NCI-H1694 treated with DMSO at 0.1 percent for 48 hours (cell line): ENCODE measurements around the gene TTLL5.

Experiments
- DNase-seq: peaks from one replicate; lab custom pipeline; 2025; lab: John Stamatoyannopoulos, UW

TTLL5 gene

DNA sequence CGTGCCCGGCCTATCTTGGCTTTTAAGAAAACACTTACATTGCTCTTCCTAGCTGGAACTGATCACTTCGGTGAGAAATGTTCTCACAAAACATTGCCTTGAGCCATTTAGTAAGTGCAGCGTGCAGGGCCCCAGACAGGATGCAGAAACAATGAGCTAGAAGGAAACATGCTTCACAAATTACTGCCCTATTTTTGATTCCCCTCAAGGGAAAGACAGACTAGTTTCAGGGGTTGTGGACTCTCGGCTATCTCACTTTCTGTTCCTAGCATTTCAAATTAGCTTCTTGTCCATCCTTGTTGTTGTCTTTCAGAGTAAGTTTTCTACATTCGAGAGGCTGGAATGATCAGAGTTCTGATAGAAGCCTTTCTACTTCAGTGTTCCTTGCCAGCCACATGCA is 299.2 kb downstream of the TTLL5 start:
- no peak for DNase-seq

DNA sequence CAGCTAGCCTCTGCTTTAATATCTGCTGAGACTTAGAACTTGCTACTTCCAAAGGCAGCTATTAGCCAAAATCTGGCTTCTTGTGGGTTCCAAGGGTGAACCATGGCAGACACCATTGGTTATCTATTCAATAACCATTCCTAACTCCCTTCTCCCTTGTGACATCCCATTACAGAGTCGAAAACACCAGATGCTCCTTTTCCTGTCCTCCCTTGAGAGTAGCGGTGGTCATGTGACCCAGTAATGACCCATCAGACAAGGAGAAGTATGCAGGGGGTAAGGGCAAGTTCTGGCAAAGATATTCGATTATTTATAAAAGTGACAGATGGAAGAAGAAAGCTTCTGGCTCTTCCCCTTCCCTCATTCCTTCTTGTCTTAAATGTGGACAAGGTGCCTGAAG is 300.6 kb downstream of the TTLL5 start:
- peak; percentile 69 for DNase-seq

DNA sequence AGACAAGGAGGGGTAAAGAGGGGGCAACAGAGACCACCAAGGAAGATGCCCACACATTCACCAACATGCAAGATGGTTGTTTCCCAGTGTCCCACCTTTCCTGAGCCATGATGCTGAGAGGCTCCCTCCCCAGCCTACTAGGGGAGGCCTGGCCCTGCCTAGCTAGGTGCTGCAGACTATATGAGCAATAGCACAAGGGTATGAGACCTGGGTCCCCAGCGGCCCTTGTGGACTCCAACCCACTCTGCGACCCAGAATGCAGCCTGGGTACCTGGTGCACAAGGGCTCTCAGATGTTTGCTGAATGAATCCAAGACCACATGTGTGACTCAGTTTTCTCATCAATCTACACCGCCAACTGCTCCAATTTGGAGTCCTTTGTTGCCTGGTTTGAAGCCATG is 306.8 kb downstream of the TTLL5 start:
- no peak for DNase-seq

DNA sequence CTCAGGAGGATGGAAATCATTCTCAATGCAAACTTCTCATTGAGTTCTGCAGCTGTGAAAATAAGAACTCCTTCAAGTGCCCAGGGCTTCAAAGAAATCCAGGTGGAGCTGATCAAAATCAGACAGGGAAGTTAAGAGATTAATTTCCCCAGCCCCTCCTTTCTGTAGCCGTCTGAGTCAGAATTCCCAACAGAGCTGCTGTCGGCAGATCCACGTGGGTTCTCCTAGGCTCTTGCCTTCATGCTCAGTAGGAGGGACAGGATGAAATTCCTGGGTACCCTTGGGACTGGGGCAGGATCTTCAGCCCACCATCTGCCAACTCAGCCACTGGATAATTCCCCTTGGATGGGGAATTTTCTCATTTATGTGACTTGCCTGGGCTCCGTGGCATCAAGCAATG is 307.4 kb downstream of the TTLL5 start:
- DNase-seq = peak; percentile 60

DNA sequence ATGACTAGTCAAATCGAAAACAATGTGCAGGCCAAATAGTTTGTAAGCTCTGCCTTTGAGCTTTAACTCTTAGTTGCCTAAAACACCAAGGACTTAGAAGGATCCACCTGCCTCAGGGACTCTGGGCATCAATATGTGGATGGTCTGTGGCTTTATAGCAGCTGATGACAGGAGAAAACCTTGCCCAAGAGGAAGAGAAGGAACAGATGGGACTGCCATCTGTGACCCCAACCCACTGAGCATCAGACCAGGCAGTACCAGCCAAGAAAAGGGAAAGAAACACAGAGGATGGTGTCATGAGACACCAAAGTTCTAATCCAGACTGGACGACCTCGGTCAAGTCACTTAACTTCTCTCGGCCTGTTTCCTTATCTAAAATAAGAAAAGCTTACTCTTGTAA is 308.1 kb downstream of the TTLL5 start:
- peak; percentile 80 for DNase-seq

DNA sequence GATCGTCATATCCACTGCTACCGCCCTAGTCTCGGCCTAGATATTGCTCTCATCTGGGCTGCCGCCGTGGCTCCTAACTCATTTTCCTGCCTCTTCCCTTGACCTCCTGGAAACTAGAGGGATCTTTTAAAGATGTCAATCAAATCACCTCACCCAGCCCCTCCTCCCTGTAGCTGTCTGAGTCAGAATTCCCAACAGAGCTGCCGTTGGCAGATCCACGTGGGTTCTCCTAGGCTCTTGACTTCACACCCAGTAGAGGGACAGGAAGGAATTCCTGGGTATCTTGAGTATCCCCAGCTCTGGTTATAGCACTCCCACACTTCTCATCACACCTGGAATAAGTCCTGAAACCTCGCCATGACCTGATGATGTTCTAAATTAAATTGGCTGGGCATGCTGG is 308.8 kb downstream of the TTLL5 start:
- peak; percentile 56 for DNase-seq

DNA sequence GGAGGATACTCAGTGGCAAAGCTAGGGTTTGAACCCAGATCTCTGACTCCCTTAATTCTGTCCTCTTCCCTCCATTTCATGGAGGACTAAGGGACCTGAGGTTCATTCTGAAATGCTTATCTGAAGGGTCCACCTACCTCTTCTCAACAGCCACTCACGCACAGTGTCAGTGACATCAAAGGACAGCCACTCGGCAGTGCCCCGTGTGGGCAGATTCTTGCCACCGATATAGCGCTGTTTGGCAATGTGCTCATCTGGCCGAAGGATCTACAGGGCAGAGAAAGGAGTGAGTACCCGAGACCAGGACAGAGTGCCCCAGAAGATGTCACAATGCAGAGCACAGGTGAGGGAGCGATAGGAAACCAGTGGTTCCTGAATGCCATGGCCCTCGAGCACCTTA is 309.9 kb downstream of the TTLL5 start:
- DNase-seq = no peak

DNA sequence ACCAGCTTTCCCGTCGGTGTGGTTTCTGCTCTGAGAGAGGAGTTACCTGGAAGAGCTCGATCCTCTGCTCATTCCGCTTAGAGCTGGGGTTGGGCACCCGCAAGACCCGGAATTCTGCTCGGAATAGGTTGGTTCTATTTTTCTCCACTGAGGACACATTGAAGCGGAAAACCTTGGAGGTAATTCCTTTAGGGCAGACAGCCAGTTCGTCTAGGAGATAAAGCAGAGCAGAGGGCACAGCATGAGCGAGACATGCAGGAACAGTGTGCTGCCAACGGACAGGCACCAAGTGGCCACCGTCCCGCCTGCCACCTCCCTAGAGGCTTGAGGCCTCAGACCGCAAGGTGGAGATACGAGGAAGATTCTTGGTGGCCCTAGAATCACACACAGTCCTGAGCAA is 310.5 kb downstream of the TTLL5 start:
- DNase-seq = no peak

DNA sequence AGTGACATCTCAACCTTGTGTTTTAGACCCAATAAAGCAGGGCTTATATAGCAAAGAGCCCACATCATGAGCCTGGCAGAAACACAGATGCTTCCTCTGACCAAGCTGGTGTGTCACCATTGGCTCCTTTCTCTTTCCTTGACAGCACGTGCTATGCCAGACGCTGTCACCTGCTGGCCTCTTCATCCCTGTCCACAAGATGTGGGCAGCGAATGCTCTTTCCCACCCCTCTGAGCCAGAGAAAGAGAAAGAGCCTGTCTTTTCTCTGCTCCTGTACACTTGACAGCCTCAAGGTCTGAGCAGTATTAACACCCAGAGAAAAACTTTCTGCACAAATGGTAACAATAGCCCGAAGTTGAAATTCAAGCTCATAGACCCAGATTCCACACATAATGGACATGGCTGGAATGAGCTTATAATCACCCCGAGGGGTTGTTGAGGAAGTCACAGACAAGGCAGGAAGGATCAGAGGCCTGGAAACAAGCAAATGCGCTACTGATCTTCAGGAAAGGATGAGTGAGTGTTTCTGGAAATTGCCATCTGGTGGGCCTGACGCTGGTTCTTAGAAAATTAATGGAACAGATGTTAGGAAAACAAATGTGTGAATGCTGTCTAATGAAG is 311.9 kb downstream of the TTLL5 start:
- peak; percentile 96 for DNase-seq

DNA sequence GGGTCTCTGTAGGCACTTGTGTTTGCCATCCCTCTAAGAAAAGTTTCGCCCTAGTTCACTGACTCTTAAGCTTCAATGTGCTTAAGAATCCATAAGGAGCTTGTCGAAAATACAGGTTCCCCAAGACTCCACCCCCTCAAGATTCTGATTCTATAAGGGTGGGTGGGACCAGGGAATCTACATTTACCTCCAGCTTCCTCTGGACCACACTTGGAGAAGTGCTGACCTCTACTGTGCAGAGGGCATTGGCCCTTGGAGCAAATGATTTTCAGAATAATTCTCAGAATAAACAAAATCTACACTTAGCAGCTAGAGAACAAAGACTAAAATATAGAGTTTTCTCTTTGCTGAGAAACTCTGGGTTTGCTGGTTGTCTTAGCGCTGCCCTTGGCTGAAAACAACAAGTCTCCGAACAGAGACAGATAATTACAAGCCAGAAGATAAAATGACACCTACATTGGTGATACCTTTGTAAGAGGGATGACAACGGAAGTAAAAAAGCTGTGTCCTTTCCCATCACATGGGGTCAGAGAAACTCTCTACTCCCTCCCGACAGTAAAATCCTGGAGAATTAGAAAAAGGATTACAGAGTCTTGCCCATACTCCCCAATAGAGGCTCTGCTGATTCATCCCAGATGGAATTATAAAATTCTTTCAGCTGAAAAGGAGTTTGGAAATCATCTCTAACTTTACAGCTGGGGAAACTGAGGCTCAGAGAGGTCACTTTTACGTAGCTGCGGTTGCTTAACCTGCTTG is 316.0 kb downstream of the TTLL5 start:
- no peak for DNase-seq

DNA sequence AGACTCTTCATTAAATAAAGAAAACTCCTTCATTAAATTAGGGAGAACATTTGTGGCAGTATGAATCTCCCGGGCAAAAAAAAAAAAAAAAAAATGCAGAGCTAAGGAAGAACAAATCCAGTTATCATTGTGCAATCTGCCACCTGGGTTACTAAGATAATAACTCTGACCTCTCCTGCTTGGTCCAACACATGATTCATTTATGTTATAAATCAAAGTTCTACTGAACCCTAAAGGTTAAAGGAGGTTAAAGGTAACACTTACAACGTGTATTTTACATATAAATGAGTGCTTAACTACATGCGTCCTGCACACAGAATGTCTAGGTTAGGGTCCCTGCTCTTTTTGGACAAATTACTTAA is 316.5 kb downstream of the TTLL5 start:
- no peak for DNase-seq

DNA sequence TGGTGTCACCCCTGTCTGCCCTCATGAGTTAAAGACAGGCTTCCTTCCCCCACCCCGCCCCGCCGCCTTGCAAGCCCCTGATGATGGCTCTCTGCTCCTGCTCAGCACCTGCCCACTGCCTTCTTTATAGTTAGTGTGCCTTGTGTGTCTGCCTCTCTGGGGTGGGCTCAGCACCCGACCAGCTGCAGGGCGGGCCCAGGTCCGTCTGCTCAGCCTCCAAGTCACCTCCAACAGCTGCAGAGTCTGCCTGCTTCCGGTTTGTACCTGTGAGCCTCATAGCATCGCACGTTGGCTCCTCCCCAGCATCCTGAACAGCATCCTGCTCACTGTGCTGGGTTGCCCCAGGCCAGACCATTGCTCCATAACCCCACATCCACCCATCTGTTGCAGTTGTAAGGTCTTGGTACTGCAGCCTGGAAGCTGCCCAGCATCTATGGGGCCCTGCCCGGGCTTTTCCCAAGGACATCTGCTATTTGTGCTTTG is 317.2 kb downstream of the TTLL5 start:
- DNase-seq = peak; percentile 33

DNA sequence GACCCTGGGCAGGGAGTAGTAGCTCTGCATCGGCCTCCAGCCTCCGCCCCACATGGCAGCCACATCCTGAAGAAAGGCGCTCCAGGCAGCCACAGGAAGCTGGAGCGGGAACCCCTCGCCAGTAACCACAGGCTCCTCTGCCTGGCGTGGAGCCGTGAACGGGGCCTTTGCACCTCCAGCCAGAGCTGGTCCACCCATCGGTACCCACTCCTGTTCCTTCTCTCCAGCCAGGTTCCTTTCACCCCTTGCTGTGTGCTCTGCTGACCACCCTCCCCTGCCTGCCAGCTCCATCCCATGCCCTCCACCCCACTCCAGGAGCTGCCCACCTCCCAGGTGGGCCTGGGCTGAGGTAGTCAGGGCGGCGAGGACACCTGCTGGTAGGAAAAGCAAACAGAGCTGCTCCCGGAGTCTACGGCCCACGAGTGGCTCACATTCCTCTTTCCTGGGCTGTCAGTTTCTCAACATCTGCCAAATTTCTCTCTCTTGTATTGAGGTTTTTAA is 318.1 kb downstream of the TTLL5 start:
- DNase-seq = peak; percentile 83

DNA sequence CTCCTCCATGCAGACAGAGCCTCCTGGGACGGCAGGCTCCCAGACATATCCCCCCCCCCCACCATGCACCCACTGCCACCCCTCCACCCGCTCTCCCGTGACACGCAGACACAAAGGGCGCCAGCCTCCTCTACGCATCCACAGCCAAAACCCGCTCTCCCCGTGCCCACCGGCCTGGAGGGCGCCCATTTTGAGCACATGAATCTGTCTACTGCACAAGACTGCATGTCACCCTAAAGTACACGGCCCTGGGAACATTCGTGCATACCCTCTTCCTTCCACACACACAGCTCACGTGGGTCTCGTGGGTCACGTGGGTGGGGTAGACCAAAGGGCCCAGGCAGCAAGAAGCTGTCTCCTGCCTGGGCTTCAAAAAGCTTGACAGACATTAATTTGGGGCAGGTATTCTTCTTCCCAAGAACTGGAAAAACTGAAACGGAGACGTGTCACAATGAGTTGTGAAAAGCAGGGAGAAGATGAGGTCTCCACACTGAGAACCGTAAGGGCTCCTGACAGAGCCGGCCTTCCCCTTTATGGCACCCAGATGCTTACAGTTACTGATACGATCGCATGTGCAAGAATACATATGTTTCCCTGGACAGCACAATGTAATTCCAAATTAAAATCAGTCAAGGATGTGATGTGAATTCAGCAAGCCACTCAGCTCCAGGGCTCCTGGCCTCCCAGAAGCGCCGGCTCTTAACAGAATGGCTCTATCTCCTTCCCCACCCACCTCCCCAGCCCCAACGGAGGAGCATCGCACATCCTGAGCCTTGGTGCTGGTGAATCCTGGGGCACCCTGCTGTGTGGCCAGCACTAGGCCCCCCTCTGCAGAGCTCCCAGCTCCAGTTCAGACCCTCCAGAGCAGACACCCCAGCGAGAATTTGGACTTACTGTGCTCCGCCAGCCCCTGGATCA is 318.9 kb downstream of the TTLL5 start:
- DNase-seq = peak; percentile 27

DNA sequence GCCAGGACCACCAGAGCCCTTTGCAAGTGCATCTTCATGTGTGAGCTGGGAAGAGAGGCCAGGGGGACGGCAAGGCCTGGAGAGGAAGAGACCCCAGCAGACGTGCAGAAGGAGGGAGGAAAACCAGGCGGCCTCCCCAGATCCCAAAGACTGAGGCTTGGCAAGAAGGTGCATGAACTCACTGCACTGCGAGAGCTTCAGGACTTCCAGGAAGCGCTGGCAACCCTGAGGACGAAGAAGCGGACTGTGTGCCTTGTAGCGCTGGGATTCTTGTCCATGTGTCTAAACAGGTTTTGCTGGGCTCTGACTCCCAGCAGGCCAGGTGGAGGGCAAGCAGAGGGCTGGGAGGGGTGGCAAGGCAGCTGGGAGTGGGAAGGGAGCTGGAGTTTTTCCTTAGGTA is 319.8 kb downstream of the TTLL5 start:
- no peak for DNase-seq

DNA sequence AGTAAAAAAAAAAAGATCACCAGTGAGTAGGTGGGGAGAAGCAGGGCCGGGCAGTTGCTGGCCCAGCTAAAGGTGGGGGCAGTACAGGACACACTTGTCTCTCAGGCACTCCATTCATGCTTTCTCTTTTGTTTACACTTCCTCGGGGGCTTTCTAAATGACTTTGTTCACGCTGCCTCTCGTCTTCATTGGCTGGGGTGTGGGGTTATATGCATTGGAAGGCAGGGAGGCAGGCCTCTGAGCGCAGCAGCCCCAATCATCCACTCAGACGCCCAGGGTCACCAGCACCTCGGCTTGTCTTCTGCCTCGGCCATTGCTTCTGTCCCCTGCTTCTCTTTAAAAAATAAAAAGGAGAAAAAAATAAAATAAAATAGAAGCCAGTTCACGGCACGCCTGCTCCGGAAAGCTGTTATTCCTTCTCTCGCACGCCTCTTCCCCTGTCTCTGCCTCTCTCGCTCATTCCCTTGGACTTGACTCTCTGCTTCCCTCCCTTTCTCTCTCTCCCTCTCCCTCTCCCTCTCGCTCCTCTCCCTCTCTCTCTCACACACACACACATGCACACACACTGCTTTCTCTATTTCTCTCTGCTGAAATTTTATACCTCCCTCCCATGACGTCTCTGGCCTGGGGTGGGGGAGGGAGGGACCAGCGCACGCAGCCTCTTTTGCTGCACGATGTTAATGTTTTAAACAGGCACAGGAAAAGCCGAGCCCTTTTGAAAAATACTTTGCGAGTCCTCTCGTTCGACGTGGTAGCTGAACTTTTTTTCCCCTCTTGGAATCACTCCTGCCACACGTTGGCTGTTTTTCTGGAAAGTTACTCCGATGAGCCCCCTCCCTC is 320.6 kb downstream of the TTLL5 start, which contains the start of gene TGFB3:
Gene TGFB3 (minus strand): TSS at position 570 of the 840 bp plus-strand sequence. CDS start 1,102 bp downstream, outside the sequence.
- DNase-seq = peak; percentile 94

DNA sequence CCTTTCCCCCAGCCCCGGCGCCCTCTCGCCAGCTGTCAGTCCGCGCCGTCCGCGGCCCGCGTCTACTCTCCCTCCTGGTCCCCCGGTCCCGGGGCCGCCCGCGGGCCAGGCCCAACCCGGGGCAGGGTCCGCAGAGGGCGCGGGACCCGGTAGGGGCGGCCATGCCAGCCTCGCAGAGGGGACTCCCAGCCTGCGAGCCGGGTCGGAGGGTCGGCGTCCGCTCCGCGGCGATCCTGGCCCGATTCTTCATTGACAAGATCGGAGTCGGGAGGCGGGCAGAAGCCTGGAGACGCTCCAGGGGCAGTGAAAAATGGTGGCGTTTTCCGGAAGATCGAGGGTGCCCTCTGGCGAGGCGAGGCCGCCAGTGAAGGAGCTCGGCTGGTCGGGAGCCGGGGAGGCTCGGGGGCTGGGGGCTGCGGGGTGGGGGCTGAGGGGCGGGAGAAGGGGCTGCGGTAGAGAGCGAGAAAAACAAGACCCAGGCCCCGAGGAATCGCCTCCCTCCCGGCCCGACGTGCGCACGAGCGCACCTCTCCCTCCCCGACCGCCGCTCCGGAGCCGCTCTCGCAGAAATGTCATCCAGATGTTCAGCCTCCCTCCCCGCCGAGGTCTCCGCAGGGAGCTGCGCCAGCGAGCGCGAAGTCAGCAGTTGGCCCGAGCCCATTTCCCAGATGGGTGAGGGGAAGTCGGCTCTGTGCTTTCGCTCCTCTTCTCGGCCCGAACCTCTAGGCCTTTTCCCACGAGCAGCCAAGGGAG is 321.4 kb downstream of the TTLL5 start:
- peak; percentile 84 for DNase-seq

DNA sequence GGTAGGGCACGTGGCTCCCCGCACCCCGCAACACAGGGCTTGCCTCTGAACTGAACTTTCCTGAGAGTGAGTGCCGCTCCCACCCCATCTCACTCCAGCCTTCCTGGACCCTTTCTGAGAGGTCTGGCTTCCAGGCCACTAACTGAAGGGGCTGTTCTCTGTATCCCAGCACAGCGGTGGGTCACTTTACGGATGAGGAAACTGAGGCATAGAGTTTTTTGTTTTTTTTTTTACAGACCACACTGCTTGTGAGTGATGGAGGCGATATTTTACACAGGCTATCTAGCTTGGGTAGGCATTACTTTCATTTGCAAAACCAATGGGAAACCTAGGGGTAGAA is 321.9 kb downstream of the TTLL5 start:
- no peak for DNase-seq

DNA sequence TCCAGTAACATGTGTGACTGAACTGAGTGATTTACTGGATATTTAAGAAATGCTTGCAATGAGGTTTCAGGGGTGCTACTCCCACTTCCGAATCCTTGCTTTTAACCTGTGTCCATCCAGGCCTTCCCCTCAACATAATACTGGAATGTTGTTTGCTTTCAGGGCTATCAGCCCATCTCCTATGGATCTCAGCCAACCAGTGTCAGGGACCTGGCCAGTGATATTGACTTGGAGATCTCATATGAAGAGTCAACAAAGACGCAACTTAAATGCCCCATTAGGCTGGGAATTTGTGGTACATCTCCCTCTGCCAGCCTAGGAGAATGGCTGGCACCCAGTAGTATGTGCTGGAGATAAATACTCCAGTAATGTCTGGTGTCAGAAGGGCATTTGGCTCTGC is 323.6 kb downstream of the TTLL5 start:
- no peak for DNase-seq

DNA sequence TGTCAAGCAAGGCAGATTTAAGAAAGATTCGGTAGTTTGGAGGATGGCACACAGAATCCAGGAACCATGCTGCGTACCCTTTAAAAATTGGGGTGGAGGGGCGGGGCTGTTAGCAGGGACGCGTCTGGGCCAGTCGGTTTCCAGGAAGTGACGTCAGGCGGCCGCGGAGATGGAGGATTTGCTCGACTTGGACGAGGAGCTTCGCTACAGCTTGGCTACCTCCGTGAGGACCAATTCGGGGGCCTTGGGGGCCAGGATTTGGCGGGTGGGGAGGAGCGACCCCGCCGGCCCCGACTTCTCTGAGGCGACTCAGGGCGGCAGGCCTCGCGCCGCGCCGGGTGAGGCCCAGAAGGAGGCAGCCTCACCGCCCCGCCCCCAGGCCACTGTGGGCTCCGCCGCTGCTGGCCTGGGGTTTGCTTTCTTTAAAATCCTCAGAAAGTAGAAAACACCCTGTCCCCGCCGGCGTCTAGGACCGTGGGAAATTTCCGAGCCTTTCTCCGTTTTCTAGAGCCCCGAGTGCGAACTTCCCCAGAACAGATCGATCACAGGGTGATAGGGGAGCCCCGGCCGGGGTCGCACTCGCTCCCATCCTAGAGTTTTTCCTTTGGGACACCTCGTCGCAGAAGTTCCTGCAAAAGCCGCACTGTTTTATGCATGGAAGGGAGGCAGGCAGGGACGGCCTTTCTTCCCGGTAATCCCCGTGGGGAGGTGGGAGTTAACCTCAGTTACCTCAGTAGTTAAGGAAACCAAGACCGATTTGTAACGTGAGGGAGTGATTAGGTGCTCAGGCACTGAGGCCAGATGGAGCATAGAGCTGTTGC is 324.8 kb downstream of the TTLL5 start, which contains the start of gene IFT43:
Gene IFT43 (plus strand): TSS at position 146 of the 821 bp plus-strand sequence. CDS start 24 bp downstream, at position 170.
- peak; percentile 67 for DNase-seq
